Colonic mucosa (tissue), 4 donors: ENCODE results near the gene HMX3. TPM values are rescaled to one million over a fixed set of nuclear protein-coding genes. Genes with fewer than 3 reads are reported as not detected.
"Not testable (repeated sequence)": the region's sequence is repeated elsewhere in the genome, so short reads cannot be mapped to it uniquely, and the experiment has no call there.

Experiments
- DNase-seq: peaks from one replicate; pipeline ENCODE4 v3.0.0-alpha.2; 2020
- H3K27ac ChIP-seq: fragments of 200-600 bp; one replicate; pipeline ENCODE4 v1.8.0; 2021
- H3K27me3 ChIP-seq: fragments of 200-600 bp; one replicate; pipeline ENCODE4 v1.8.0; 2021
- H3K36me3 ChIP-seq: fragments of 200-600 bp; one replicate; pipeline ENCODE4 v1.8.0; 2021
- H3K4me1 ChIP-seq: fragments of 200-600 bp; one replicate; pipeline ENCODE4 v1.8.0; 2021; ENCODE audit warnings: mild to moderate bottlenecking
- H3K4me3 ChIP-seq: fragments of 200-600 bp; one replicate; pipeline ENCODE4 v1.8.0; 2021
- H3K9ac ChIP-seq, 2 donors: one replicate each; pipeline ENCODE4 v1.7.0; 2013; ENCODE audit warnings: control low read depth in 2 of 2, low read depth in 2 of 2, low read length in 2 of 2
- H3K9me3 ChIP-seq: fragments of 200-600 bp; one replicate; pipeline ENCODE4 v1.8.0; 2021
- intact Hi-C: fragments of 100-400 bp; cut with DNase I; formaldehyde crosslinking; loops from one replicate; pipeline ENCODE4 v1.14.1; 2022
- total RNA-seq, 2 donors: library from RNA; stranded (reverse); fragmentation: NEBNext Ultra II Directional in 1 of 2; extraction: Animal tissue kit (Norgen Biotek cat#: 25700) in 1 of 2; gene quantifications; one replicate each; pipeline ENCODE4 v1.2.1, GENCODE V29; 2021
- TF ChIP-seq, protein P1 (sequence below): fragments of 200-600 bp; IDR thresholded peaks from one replicate; pipeline ENCODE4 v1.8.0; 2022; ENCODE audit warnings: antibody characterized with exemption, mild to moderate bottlenecking
- donor health status: healthy.
- donor health status: DM: no; HTN: no; CAD: no.
- donor health status: DM: no; HTN: no; CAD: no.

Gene HMX3
- total RNA-seq, 2 donors from 2014 or later = 0.35 to 0.64 TPM

DNA sequence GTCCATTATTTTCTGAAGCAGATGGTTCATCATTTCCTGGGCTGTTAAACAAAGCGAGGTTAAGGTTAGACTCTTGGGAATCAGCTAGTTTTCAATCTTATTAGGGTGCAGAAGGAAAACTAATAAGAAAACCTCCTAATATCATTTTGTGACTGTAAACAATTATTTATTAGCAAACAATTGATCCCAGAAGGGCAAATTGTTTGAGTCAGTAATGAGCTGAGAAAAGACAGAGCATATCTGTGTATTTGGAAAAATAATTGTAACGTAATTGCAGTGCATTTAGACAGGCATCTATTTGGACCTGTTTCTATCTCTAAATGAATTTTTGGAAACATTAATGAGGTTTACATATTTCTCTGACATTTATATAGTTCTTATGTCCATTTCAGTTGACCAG lies 28.5 kb downstream of the HMX3 start:
- H3K4me1 ChIP-seq = no peaks in the 10 kb centered on the region
- peaks cover 15% of the 10 kb centered on the region for H3K36me3 ChIP-seq

DNA sequence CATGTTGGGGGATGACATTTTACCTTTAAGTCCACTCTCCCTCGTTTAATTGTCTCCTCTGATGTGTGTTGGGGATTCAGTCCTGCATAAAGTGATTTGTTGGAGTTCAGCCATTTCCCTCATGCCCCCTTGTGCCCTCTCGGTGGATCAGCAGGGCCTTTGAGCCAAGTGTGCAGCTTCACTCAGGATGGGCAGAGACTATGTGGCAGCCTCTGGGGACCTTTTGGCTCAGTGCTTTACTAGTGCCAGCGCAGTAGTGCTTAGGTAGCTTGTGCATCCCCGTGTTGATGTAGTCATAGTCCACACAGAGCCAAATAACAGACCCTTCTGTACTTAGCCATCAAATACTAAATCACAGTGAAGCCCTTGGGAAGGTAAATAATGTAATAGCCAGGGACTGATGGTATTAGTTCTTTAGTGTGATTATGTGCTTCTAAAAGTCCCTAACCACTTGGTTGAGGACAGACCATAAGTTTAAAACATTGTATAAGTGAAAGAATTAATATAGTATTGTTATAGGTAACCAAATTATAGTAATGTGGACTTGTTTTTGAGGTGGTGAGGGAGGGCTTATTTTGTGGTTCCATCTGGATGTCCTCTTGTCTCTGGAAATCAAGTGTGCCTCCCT lies 29.8 kb downstream of the HMX3 start:
- intact Hi-C loops = no loop called here
- TF ChIP-seq, protein P1, sequence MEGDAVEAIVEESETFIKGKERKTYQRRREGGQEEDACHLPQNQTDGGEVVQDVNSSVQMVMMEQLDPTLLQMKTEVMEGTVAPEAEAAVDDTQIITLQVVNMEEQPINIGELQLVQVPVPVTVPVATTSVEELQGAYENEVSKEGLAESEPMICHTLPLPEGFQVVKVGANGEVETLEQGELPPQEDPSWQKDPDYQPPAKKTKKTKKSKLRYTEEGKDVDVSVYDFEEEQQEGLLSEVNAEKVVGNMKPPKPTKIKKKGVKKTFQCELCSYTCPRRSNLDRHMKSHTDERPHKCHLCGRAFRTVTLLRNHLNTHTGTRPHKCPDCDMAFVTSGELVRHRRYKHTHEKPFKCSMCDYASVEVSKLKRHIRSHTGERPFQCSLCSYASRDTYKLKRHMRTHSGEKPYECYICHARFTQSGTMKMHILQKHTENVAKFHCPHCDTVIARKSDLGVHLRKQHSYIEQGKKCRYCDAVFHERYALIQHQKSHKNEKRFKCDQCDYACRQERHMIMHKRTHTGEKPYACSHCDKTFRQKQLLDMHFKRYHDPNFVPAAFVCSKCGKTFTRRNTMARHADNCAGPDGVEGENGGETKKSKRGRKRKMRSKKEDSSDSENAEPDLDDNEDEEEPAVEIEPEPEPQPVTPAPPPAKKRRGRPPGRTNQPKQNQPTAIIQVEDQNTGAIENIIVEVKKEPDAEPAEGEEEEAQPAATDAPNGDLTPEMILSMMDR = no peak
- no peak for DNase-seq
- H3K4me3 ChIP-seq = no peak overlapping the region
- no peak overlapping the region for H3K27ac ChIP-seq
- no peaks in the 10 kb centered on the region for H3K27me3 ChIP-seq
- H3K9me3 ChIP-seq = no peaks in the 10 kb centered on the region
- no peak overlapping the region for H3K9ac ChIP-seq
- no peaks in the 10 kb centered on the region for H3K4me1 ChIP-seq
- H3K36me3 ChIP-seq = peaks cover 15% of the 10 kb centered on the region

More for the DNA sequence above, 28.5 kb downstream of the HMX3 start:
- TF ChIP-seq, protein P1 = no peak
- intact Hi-C loops = no loop called here
- Histone ChIP-seq H3K4me3 (no peak overlapping the region), H3K27ac (no peak overlapping the region), H3K9ac (no peak overlapping the region), H3K9me3 (no peaks in the 10 kb centered on the region), H3K27me3 (no peaks in the 10 kb centered on the region)
- no peak for DNase-seq

DNA sequence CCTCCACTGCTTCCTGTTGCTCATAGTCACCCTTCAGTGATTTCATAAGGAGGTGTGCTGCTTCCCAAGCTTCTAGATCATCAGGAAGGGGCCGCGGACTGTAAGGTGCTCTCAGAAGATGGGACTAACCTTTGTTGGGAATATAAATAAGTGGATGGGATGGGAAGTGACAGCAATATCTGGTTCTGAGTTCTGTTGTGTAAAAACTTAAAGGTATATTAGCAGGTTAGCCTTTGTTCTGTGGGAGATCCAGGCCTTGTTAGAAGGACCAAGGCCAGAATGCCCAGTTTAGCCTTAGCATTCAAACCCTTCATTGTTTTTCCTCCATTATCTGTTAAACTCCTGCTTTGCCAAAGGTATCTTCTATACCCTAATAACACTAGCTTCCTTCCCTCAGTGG lies 30.8 kb downstream of the HMX3 start:
- Histone ChIP-seq H3K36me3 (peaks cover 15% of the 10 kb centered on the region), H3K9ac (no peak overlapping the region), H3K4me3 (no peak overlapping the region), H3K4me1 (no peaks in the 10 kb centered on the region), H3K27me3 (no peaks in the 10 kb centered on the region), H3K27ac (no peak overlapping the region), H3K9me3 (no peaks in the 10 kb centered on the region)
- DNase-seq = no peak
- intact Hi-C loops = no loop called here
- TF ChIP-seq, protein P1 = no peak

DNA sequence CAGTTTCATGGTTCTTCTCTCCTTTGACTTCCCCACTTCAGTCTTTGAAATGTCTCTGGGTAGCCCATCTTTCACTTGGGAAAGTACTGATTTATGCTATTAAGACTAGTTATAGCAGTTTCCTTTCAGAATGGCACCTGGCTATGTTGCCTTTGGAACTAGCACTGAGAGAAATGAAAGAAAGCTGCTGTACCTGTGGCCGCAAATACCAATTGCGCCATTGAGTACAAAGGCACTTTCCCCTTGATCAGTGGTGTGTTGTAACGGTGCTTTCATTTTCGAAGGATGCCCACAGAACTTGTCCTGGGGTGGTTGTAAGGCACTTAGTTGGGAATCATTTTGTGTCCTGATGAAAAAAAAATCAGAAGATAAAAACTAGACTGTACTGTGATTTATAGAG lies 35.2 kb downstream of the HMX3 start:
- no peak overlapping the region for H3K27ac ChIP-seq

DNA sequence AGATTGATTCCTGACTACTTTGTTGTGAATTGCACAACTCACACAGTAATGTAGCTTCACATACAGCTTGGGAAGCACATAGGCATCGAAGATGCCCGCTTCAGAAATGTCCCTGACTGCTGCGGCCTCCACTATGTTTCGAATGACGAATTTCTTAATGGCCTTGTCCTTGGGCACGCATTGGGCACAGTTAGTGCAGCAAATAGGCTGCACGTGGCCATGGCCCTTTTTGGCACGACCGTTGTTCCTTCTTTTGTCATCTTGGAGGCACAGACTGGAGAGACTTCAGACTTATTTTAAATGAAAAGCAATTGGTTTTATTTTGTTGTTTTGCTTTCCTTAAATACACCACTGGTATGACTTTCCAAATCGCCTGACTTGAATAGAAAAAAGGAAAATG lies 35.8 kb downstream of the HMX3 start:
- intact Hi-C loops, H3K36me3 ChIP-seq: not testable (repeated sequence)

More for the DNA sequence above, 35.2 kb downstream of the HMX3 start:
- DNase-seq = no peak
- no peaks in the 10 kb centered on the region for H3K27me3 ChIP-seq
- H3K9ac ChIP-seq = no peak overlapping the region
- no peak overlapping the region for H3K4me3 ChIP-seq
- no peaks in the 10 kb centered on the region for H3K9me3 ChIP-seq
- TF ChIP-seq, protein P1 = no peak
- H3K36me3 ChIP-seq = peaks cover 4% of the 10 kb centered on the region
- H3K4me1 ChIP-seq = no peaks in the 10 kb centered on the region
- intact Hi-C loops = no loop called here

More for the DNA sequence above, 35.8 kb downstream of the HMX3 start:
- not testable (repeated sequence) for H3K4me1 ChIP-seq, H3K27me3 ChIP-seq, H3K9me3 ChIP-seq, H3K27ac ChIP-seq, H3K4me3 ChIP-seq, DNase-seq, H3K9ac ChIP-seq
